SK-MEL-5 (cell line): ENCODE data around the gene ALDH1L1. TPM values are rescaled to one million over a fixed set of nuclear protein-coding genes. Genes with fewer than 3 reads are reported as not detected.

Experiments used
- DNase-seq: peaks from one replicate; pipeline ENCODE4 v3.0.0-alpha.2; 2016; ENCODE audit warnings: low read depth, low spot score
- in situ Hi-C: cut with HindIII; loops from 2 replicates; pipeline ENCODE4 v1.10.0; 2016; ENCODE audit warnings: low sequenced_read_pairs, high pct_unique_total_duplicates, low pct_unique_long_range_greater_than_20kb
- total RNA-seq: library from RNA; depleted of rRNA; stranded (reverse); fragments of >200 nt; shearing (Covaris generic); gene quantifications from 2 replicates; pipeline ENCODE4 v1.2.3, GENCODE V29; 2014

ALDH1L1 gene
- total RNA-seq, 1 experiment from 2014 or later = 1.1 TPM

DNA sequence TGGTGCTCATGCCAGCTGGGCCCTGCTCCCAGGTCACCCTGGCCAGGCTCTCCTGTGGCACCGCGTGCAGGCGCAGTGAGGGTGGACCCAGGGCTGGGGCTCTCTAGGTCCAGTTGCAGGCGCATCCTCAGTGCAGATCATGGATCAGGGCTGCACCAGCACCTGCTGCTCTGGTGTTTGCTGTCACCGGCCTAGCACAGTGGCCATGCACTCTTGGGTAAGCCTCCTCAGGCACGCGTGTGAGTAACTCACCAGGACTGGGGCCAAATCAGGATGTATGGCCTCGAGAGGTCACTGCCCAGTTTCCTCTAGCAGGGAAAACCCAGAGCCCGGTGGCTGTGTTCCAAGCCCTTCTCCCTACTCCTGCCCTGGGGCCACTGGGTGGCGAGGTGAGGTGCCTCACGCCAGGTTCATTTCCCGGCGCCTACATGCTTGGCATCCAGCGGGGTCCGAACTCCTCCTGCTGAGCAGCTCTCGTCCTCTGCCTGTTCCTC is 50.9 kb downstream of the ALDH1L1 start:
- no peak for DNase-seq
- in situ Hi-C loops = no loop called here

- in situ Hi-C loops = no loop called here
- DNase-seq = no peak
Observed at GRCh38 chr3:126128504-126129397, 51.6 kb downstream of the ALDH1L1 start.

DNA sequence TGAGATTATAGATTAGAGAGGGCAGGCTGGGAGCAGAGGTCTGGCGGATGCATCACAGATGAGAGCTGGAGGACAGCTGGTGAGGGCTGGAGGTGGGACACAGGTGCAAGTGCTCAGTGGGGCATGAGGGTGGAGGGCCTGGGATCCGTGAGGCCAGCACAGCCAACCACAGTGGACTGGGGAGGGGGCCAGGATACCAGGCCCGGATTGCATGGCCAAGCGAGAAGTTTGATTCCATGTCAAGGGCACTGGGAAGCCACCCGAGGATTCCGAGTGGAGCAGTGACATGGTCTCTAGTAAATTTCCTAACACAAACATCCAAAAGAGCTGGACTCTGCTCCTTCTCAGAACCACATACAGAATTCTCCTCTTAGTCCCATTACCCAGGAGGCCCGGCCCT is 52.5 kb downstream of the ALDH1L1 start:
- no peak for DNase-seq
- in situ Hi-C loops = no loop called here

DNA sequence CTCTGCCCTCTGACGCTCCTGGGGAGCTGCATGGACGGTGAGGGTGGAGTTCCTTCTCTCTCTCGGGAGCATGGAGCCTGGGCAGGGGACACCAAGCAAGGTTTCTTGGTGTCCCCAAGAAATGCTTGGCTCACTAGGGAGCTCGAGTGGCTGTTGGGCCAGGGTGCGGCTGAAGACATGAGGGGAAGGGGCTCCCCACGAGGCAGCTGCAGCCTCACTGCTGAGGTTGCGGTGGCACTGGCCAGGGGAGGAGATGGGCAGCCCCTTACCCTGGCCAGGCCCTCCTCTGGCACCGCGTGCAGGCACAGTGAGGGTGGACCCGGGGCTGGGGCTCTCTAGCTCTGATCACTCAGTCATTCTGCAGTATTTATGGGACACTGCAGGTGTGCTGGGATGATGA is 52.9 kb downstream of the ALDH1L1 start:
- no peak for DNase-seq
- in situ Hi-C loops = no loop called here

DNA sequence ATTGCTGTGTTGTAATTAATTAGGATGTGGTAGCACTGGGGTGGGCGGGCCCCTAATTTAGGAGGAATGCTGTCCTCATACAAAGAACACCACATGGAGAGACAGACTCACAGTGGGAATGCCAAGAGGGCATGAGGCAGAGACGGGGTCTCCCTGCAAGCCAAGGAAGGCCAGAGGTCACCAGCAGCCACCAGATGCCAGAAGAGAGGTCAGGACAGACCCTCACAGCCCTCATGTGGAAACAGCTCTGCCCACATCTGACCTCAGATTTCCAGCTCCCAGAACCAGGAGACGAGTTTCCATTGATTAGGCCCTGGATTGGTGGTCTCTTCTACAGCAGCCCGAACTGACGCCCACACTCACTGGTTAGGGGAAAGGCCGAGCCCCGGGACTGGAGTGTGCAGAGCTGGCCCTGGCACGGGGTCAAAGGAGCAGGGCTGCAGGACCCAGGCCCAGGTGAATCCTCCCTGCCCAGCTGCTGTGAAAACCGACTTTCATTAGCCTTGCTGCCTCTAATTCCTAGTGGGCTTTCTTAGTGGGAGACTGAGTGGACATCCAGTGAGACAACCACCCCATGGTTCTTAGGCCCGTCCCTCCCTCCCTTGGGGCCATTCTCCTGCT is 53.5 kb downstream of the ALDH1L1 start:
- in situ Hi-C loops = no loop called here

DNA sequence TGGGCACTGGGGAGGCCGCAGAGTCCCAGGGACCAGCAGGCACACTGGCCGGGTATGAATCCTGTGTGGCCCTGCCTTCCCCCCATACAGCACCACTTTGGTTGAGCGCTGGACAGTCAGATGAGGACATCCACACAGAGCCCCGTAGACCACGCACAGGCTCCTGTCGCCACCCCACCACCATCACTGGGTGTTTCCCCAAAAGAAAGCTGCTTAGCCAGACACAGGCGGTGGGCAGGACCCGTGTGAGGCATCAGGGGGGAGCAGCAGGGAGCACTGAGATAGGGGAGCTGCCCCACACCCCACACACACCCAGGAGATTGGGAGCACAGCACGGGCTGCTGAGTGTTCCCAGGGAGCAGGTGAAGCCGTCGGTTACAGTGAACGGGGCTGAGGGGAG is 54.1 kb downstream of the ALDH1L1 start:
- in situ Hi-C loops = no loop called here
- no peak for DNase-seq

More for the DNA sequence above, 53.5 kb downstream of the ALDH1L1 start:
- DNase-seq = no peak

DNA sequence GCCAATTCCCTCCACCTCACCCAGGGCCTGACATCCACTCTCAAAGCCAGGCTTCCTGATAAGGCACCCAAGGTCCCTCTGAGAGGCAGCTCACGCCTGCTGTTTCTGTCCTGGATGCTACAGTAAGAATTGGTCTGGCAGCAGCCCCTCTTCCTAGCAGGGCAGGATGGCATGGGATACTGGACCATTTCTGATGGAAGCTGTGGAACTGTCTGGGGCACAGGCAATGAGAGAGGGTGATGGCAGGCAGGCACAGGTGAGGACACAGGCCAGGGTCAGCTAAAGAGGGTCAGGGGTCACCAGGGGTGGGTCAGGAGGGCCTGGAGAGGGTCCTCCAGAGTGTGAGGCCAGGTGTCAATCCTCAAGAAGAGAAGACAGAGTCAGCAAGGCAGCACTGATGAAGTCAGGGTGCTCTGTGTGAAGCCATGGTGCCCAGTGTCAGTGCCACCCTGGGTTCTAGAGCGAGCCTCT is 54.6 kb downstream of the ALDH1L1 start:
- DNase-seq = no peak
- in situ Hi-C loops = no loop called here

DNA sequence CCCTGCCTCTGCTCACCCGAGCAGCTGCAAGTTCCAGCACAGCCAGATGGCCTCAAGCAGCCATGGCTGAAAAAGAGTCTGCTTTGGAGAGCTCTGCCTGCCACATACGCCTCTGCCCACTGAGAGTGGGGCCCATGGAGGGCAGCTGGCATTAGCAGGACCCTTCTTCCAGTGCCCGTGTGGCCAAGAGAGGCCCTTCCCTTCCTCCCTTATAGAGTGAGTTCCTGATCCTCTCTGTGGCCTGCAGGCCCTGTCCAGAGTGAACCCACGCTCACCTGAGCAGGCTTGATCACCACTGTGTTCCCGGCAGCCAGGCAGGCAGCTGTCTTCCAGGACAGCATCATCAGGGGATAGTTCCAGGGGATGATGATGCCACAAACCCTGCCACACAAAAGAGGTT is 55.0 kb downstream of the ALDH1L1 start:
- DNase-seq = no peak
- in situ Hi-C loops = no loop called here

DNA sequence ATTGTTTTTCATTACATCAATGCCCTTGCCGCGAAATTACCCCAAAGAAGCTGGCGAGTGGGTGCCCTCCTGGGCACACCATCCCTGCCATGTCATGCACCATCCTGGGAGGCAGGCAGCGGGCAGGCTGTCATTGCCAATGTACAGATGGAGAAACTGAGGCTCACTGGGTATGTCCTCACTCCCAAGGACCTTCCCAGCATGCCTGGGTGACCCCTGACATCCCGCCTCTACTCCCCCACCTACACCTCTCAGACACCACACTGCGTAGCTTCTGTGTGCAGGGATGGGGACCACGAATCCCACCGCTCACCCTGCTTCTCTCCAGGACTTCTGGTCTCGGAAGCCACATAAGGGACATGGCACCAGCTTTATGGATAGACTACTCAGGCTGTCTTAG is 55.5 kb downstream of the ALDH1L1 start:
- DNase-seq = no peak
- in situ Hi-C loops = no loop called here

DNA sequence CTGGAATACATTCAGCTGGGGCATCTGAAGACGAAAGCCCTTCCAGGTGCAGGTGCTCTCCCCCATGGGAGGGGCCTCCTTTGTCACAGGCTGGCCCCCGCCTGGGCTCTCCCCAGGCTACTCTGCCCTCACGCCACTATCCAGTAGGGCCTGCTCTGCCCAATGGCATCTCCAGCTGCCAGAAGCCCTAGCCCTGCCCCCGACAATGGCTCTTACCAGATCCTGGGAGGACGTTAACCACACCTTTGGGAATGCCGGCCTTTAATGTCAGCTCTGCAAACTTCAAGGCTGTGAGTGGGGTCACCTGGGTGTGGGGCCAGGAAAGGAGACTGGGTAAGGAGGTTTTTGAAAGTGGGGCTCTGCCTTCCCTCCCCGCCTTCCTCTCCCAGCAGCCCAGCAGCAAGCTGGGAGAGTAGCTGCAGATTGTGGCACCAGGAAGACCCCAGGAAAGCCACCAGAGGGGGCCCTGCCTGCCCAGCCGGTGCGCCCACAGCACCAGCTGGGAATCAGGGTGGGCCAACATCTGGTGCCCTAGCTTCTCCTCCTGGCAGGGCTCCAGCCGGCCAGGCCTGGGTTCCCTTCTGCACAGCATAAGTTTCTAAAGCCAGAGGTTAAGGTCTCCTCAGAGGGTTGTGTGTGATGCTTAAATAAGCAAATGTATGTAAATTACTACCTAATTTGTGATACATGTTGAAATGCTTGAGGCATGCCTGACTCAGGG is 56.1 kb downstream of the ALDH1L1 start:
- in situ Hi-C loops = no loop called here
- no peak for DNase-seq

DNA sequence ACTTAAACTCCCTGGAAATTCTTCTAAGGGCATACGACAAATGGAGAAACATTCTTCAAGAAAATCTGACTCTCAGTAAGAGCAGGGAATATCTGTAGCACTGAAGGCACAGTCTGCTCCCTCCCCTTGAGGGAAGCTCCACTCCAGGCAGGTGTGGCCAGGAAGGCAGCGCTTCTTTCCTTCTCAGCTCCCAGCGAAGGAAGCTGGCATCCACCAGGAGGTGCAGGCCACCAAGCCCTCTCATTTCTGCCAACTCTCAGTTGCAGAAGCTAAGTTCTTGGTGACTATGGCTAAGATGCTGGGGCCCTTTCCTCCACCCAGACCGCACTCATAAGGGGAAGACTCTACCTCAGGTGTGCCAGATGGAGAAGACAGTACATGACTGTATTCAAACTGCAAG is 58.8 kb downstream of the ALDH1L1 start:
- no peak for DNase-seq
- in situ Hi-C loops = no loop called here

GRCh38 chr3:126121074-126121473 is 59.3 kb downstream of the ALDH1L1 start:
- DNase-seq = no peak
- in situ Hi-C loops = no loop called here

DNA sequence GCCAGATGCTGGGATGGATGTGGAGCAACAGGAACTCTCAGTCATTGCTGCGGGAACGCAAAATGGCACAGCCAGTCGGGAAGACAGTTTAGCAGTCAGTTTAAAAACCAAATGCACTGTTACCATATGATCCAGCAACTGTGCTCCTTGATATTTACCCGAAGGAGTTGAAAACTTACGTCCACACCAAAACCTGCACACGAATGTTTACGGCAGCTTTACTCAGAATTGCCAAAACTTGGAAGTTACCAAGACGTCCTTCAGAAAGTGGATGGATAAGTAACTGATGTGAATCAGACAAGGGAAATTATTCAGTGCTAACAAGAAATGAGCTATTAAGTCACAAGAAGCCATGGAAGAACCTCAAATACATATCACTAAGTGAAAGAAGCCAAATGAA is 60.4 kb downstream of the ALDH1L1 start:
- DNase-seq = no peak
- in situ Hi-C loops = no loop called here

- DNase-seq = no peak
- in situ Hi-C loops = no loop called here
Observed at GRCh38 chr3:126119008-126119675, 61.2 kb downstream of the ALDH1L1 start.

DNA sequence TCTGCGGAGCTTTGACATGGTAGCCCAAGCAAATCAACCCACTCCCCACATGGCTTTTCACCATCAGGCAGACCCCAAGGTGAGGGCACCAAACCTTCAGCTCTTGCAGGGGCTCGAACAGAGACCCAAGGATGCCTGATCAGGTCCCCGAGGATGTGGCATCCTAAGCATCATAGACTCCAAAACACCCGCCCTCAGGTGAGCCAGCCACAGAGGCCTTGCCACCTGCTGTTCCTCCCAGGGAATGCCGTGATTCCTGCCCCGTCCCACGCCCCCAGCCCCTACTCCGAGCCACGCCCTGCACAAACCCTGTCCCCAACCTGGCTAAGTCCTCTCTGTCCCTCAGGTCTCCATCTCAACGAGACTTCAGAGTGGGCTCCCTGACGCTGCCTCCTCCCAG is 61.8 kb downstream of the ALDH1L1 start:
- no peak for DNase-seq
- in situ Hi-C loops = no loop called here

- in situ Hi-C loops = no loop called here
- DNase-seq = no peak
Observed at GRCh38 chr3:126117786-126118185, 62.6 kb downstream of the ALDH1L1 start.

GRCh38 chr3:126117212-126117611 is 63.2 kb downstream of the ALDH1L1 start:
- in situ Hi-C loops = no loop called here
- DNase-seq = no peak

- in situ Hi-C loops = no loop called here
- DNase-seq = no peak
Observed at GRCh38 chr3:126116526-126116925, 63.9 kb downstream of the ALDH1L1 start.
